Neural cell (in vitro differentiated cells): Measurements from ENCODE around the gene MAGI2. TPM values are rescaled to one million over a fixed set of nuclear protein-coding genes. Genes with fewer than 3 reads are reported as not detected.

Source experiments
- H2AFZ ChIP-seq: fragments of 200-600, 300-800 bp; sonication (generic), shearing (Covaris generic); 2 replicates; pipeline ENCODE4 v1.6.0; 2014; ENCODE audit warnings: low read depth, mild to moderate bottlenecking, antibody characterized with exemption, low read length, moderate library complexity
- H3F3A ChIP-seq: fragments of 200-600 bp; shearing (Covaris generic); 2 replicates; pipeline ENCODE4 v1.6.1; 2016; ENCODE audit warnings: mild to moderate bottlenecking, moderate library complexity, mixed read lengths, antibody characterized with exemption, low read length; ENCODE audit not compliant: insufficient read depth, poor library complexity, severe bottlenecking
- H3K27ac ChIP-seq: fragments of 200-600, 300-800 bp; sonication (generic), shearing (Covaris generic); 2 replicates; pipeline ENCODE4 v1.5.1; 2014; ENCODE audit warnings: mild to moderate bottlenecking, low read length, moderate library complexity
- H3K27me3 ChIP-seq: fragments of 300-800, 200-600 bp; sonication (generic), shearing (Covaris generic); 2 replicates; pipeline ENCODE4 v1.6.0; 2014; ENCODE audit warnings: mild to moderate bottlenecking, low read depth, low read length, moderate library complexity; ENCODE audit not compliant: insufficient read depth
- H3K36me3 ChIP-seq: fragments of 300-800, 200-600 bp; sonication (generic), shearing (Covaris generic); 2 replicates; pipeline ENCODE4 v1.5.1; 2014; ENCODE audit warnings: mild to moderate bottlenecking, antibody characterized with exemption, low read length, moderate library complexity; ENCODE audit not compliant: insufficient read depth
- H3K4me2 ChIP-seq: fragments of 300-800, 200-600 bp; sonication (generic), shearing (Covaris generic); 2 replicates; pipeline ENCODE4 v1.6.0; 2014; ENCODE audit warnings: mild to moderate bottlenecking, low read length
- H3K4me3 ChIP-seq: fragments of 300-800, 200-600 bp; sonication (generic), shearing (Covaris generic); 2 replicates; pipeline ENCODE4 v1.5.1; 2014; ENCODE audit warnings: mild to moderate bottlenecking, low read length, moderate library complexity
- H3K79me2 ChIP-seq: fragments of 200-600 bp; shearing (Covaris generic); replicated peaks from 2 replicates; pipeline ENCODE4 v1.6.0; 2014; ENCODE audit warnings: mild to moderate bottlenecking, low read length, moderate library complexity; ENCODE audit not compliant: insufficient read depth
- H3K9ac ChIP-seq: fragments of 300-800, 200-600 bp; sonication (generic), shearing (Covaris generic); 2 replicates; pipeline ENCODE4 v1.6.1; 2016; ENCODE audit warnings: mild to moderate bottlenecking, low read length, mixed read lengths
- H3K9me2 ChIP-seq: fragments of 200-600 bp; shearing (Covaris generic); 2 replicates; pipeline ENCODE4 v1.6.1; 2016; ENCODE audit warnings: mild to moderate bottlenecking, low read length, mixed read lengths; ENCODE audit not compliant: insufficient read depth
- H3K9me3 ChIP-seq: fragments of 200-600, 300-800 bp; sonication (generic), shearing (Covaris generic); 2 replicates; pipeline ENCODE4 v1.6.1; 2016; ENCODE audit warnings: mild to moderate bottlenecking, mixed run types, low read length, moderate library complexity, mixed read lengths
- H4K20me1 ChIP-seq: fragments of 200-600 bp; shearing (Covaris generic); 2 replicates; pipeline ENCODE4 v1.6.1; 2016; ENCODE audit warnings: mild to moderate bottlenecking, mixed run types; ENCODE audit not compliant: insufficient read depth
- EP300 ChIP-seq: fragments of 450-650 bp; conservative IDR thresholded peaks from 2 replicates; pipeline ENCODE4 v1.6.1; 2014; ENCODE audit warnings: antibody characterized with exemption, mild to moderate bottlenecking, moderate library complexity; ENCODE audit not compliant: poor library complexity, severe bottlenecking
- EZH2 ChIP-seq: fragments of 200-600, 300-800 bp; shearing (Covaris generic), sonication (generic); IDR thresholded peaks from 2 replicates; pipeline ENCODE4 v1.6.1; 2014; ENCODE audit warnings: antibody characterized with exemption, low read length, borderline replicate concordance, mild to moderate bottlenecking; ENCODE audit not compliant: insufficient read depth, poor library complexity, severe bottlenecking
- MXI1 ChIP-seq: fragments of 450-650 bp; conservative IDR thresholded peaks from 2 replicates; pipeline ENCODE4 v1.6.1; 2014; ENCODE audit warnings: antibody characterized with exemption, mild to moderate bottlenecking; ENCODE audit not compliant: poor library complexity, severe bottlenecking
- POLR2AphosphoS5 ChIP-seq: IDR thresholded peaks from 2 replicates; pipeline ENCODE4 v1.6.1; 2012
- RAD21 ChIP-seq: fragments of 450-650 bp; conservative IDR thresholded peaks from 2 replicates; pipeline ENCODE4 v1.6.1; 2014; ENCODE audit warnings: antibody characterized with exemption, mild to moderate bottlenecking, moderate library complexity
- SMC3 ChIP-seq: fragments of 450-650 bp; conservative IDR thresholded peaks from 2 replicates; pipeline ENCODE4 v1.6.1; 2014; ENCODE audit warnings: antibody characterized with exemption, mild to moderate bottlenecking, moderate library complexity; ENCODE audit not compliant: poor library complexity
- TAF1 ChIP-seq: IDR thresholded peaks from 2 replicates; pipeline ENCODE4 v1.6.1; 2012; ENCODE audit warnings: low read depth
- polyA plus RNA-seq: library from polyadenylated mRNA; depleted of rRNA; stranded (reverse); fragments of >200 nt; gene quantifications from 2 replicates; pipeline ENCODE4 v1.2.3, GENCODE V29; 2014
- TF ChIP-seq, protein P1 (sequence below): IDR thresholded peaks from 2 replicates; pipeline ENCODE4 v1.6.1; 2012; ENCODE audit warnings: borderline replicate concordance
- TF ChIP-seq, protein P2 (sequence below): fragments of 450-650 bp; IDR thresholded peaks from 2 replicates; pipeline ENCODE4 v1.5.1; 2014; ENCODE audit warnings: antibody characterized with exemption, mild to moderate bottlenecking, moderate library complexity; ENCODE audit not compliant: poor library complexity, severe bottlenecking

Gene MAGI2
- polyA plus RNA-seq, 1 donor from 2014 or later, result 19.3 TPM

- TF ChIP-seq, protein P1, sequence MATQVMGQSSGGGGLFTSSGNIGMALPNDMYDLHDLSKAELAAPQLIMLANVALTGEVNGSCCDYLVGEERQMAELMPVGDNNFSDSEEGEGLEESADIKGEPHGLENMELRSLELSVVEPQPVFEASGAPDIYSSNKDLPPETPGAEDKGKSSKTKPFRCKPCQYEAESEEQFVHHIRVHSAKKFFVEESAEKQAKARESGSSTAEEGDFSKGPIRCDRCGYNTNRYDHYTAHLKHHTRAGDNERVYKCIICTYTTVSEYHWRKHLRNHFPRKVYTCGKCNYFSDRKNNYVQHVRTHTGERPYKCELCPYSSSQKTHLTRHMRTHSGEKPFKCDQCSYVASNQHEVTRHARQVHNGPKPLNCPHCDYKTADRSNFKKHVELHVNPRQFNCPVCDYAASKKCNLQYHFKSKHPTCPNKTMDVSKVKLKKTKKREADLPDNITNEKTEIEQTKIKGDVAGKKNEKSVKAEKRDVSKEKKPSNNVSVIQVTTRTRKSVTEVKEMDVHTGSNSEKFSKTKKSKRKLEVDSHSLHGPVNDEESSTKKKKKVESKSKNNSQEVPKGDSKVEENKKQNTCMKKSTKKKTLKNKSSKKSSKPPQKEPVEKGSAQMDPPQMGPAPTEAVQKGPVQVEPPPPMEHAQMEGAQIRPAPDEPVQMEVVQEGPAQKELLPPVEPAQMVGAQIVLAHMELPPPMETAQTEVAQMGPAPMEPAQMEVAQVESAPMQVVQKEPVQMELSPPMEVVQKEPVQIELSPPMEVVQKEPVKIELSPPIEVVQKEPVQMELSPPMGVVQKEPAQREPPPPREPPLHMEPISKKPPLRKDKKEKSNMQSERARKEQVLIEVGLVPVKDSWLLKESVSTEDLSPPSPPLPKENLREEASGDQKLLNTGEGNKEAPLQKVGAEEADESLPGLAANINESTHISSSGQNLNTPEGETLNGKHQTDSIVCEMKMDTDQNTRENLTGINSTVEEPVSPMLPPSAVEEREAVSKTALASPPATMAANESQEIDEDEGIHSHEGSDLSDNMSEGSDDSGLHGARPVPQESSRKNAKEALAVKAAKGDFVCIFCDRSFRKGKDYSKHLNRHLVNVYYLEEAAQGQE, result no peak
These were observed 846.4 kb downstream of the MAGI2 start (continued) for GRCh38 chr7:78607099-78607498.

- Histone ChIP-seq H3K4me2 (no peak overlapping the region), H3K27ac (no peak overlapping the region), H2AFZ (no peak overlapping the region), H3F3A (no peaks in the 10 kb centered on the region), H3K36me3 (no peaks in the 10 kb centered on the region), H4K20me1 (no peaks in the 10 kb centered on the region), H3K79me2 (no peaks in the 10 kb centered on the region), H3K9me2 (no peaks in the 10 kb centered on the region), H3K27me3 (no peaks in the 10 kb centered on the region), H3K4me3 (no peak overlapping the region), H3K9ac (no peak overlapping the region), H3K9me3 (no peaks in the 10 kb centered on the region)
- no peak for TF ChIP-seq EZH2
These were observed 848.3 kb downstream of the MAGI2 start for GRCh38 chr7:78605119-78605518.

GRCh38 chr7:78601728-78602127 lies 851.7 kb downstream of the MAGI2 start:
- Histone ChIP-seq H3K9me2 (no peaks in the 10 kb centered on the region), H3K27ac (no peak overlapping the region), H3K36me3 (no peaks in the 10 kb centered on the region), H3K4me2 (no peak overlapping the region), H3K9ac (no peak overlapping the region), H2AFZ (no peak overlapping the region), H3F3A (no peaks in the 10 kb centered on the region), H3K79me2 (no peaks in the 10 kb centered on the region), H3K9me3 (no peaks in the 10 kb centered on the region), H3K4me3 (no peak overlapping the region), H3K27me3 (no peaks in the 10 kb centered on the region), H4K20me1 (no peaks in the 10 kb centered on the region)
- TF ChIP-seq RAD21, result no peak
- TF ChIP-seq MXI1, result no peak

- no peak overlapping the region for H3K27ac ChIP-seq
These were observed 859.3 kb downstream of the MAGI2 start for GRCh38 chr7:78594156-78594555.

More at GRCh38 chr7:78594156-78594555, 859.3 kb downstream of the MAGI2 start:
- Histone ChIP-seq H3K9me2 (no peaks in the 10 kb centered on the region), H3K9ac (no peak overlapping the region), H3K9me3 (no peaks in the 10 kb centered on the region), H3K36me3 (peaks cover 4% of the 10 kb centered on the region), H3K27me3 (no peaks in the 10 kb centered on the region), H4K20me1 (no peaks in the 10 kb centered on the region), H2AFZ (no peak overlapping the region), H3K4me3 (no peak overlapping the region), H3K4me2 (no peak overlapping the region), H3K79me2 (no peaks in the 10 kb centered on the region), H3F3A (no peaks in the 10 kb centered on the region)
- TF ChIP-seq MXI1 (no peak), SMC3 (no peak), RAD21 (no peak), EP300 (no peak), POLR2AphosphoS5 (no peak), TAF1 (no peak), EZH2 (no peak)
- TF ChIP-seq, protein P2, sequence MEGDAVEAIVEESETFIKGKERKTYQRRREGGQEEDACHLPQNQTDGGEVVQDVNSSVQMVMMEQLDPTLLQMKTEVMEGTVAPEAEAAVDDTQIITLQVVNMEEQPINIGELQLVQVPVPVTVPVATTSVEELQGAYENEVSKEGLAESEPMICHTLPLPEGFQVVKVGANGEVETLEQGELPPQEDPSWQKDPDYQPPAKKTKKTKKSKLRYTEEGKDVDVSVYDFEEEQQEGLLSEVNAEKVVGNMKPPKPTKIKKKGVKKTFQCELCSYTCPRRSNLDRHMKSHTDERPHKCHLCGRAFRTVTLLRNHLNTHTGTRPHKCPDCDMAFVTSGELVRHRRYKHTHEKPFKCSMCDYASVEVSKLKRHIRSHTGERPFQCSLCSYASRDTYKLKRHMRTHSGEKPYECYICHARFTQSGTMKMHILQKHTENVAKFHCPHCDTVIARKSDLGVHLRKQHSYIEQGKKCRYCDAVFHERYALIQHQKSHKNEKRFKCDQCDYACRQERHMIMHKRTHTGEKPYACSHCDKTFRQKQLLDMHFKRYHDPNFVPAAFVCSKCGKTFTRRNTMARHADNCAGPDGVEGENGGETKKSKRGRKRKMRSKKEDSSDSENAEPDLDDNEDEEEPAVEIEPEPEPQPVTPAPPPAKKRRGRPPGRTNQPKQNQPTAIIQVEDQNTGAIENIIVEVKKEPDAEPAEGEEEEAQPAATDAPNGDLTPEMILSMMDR, result no peak
- TF ChIP-seq, protein P1, result no peak
